ENCODE results near the gene GNGT1. TPM values are rescaled to one million over a fixed set of nuclear protein-coding genes. Genes with fewer than 3 reads are reported as not detected.
"Not testable (repeated sequence)": the region's sequence is repeated elsewhere in the genome, so short reads cannot be mapped to it uniquely, and the experiment has no call there.

GNGT1 gene
- total RNA-seq, 1 experiment from 2014 or later: not detected

DNA sequence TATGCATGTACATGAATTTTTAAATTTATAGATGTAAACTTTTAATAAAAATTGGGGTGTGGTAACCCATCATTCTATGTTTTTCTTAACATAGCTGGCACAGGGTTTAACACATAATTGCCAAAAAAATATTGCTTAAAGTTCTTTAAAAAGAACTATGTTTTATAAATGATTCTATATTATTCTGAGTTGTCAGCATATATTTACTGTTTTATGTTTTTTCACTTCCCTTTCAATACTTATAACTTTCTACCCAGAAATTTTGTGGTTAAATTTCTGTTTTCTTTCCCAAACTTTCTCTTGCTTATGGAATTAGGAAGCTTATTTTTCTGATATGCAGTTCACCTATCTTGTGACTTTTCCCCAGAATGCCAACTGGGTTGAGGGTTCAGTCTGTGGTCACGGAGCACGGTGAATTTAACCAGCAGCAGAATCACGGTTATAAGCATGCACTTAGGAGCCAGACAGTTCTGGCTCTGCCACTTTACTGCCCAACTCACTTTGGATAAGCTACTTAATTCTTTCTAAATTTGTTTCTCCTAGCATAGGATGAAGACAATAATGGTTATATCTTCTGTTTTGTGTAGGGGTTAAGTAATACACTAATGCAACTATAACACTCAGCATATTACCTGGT is 9.0 kb downstream of the GNGT1 start:
- not testable (repeated sequence) for DNase-seq (ENCODE audit: low read depth in 1 of 2, low spot score in 2 of 2); H3K36me3 ChIP-seq; H3K9me3 ChIP-seq (replicated peaks); H3K4me1 ChIP-seq (replicated peaks); H3K27me3 ChIP-seq (replicated peaks); H3K27ac ChIP-seq; H3K4me3 ChIP-seq

DNA sequence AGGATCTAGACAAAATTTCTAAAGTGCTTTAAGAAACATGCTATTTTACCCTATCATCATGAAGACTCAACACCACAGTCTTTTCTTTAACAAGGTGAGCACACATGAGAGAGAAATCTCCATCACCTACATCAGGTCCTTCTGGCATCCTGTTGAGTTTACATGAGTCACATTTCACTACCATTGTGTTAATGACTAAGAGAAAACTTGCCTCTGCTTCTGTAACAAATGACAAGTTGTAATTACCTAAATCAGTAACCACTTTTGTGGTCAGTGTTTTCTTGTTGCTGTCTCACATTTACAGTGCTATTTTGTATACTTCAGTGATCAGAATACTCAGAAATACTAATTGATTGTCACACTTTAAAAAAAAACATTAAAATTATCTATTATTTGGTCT is 9.5 kb downstream of the GNGT1 start:
- not testable (repeated sequence) for H3K27me3 ChIP-seq (replicated peaks); H3K9me3 ChIP-seq (replicated peaks); DNase-seq (ENCODE audit: low read depth in 1 of 2, low spot score in 2 of 2); H3K36me3 ChIP-seq; H3K4me3 ChIP-seq; H3K27ac ChIP-seq
- H3K4me1 ChIP-seq (replicated peaks): peaks cover 15% of the 10 kb centered on the region

DNA sequence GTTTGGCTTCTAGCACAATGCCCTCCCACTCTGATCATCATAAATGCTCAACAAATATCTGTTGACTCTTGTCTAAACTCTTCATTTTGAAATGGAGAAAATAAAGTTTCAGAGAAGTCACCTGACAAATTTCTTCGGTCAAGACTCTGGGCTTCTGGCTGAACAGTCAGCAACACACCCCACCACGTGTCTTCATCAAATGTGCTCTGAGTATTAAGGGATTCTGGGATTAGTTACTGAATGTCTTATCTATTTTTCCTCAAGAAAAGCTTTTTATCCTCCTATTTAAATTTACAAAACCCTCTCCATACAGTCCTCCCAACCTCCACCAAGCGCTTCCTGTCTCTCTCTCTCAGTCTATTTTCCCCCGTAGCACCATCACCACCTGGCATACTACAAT is 9.9 kb downstream of the GNGT1 start:
- not testable (repeated sequence) for H3K27ac ChIP-seq; DNase-seq (ENCODE audit: low read depth in 1 of 2, low spot score in 2 of 2); H3K4me3 ChIP-seq; H3K27me3 ChIP-seq (replicated peaks); H3K9me3 ChIP-seq (replicated peaks); H3K36me3 ChIP-seq
- H3K4me1 ChIP-seq (replicated peaks): peaks cover 19% of the 10 kb centered on the region

DNA sequence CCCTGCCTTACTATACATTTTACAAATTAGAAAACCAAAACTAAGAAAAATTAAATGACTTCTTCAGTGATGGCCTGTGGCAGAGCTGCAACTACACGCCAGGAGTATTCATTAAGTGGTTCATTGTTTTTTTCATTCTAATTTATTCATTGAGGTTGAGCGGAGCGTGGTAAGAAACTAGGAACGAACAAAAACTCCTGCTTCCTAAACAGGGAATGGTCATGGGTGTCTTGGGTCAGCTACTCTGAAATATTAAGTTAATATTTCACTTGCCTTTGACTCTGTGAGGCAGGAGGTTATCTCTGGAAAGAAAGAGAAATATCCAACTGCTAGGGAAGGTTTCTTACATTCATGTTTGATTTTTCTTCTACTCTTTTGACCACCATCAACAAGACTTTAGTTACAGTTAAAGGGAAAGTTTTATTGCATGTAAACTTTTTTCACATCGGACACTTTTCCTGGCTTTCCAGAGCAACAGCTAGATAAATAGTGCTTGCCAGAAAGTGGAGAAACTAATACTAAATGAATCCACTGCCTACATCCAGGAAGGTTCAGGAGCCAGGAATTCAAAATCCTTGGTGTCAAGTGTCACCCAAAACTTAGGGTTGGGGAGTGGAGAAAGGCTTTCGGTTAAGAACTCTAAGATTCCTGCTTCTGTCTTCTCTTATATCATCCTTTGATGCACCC is 14.3 kb downstream of the GNGT1 start:
- no peak for DNase-seq (ENCODE audit: low read depth in 1 of 2, low spot score in 2 of 2)
- Histone ChIP-seq H3K27ac (peak overlapping the region; percentile 81), H3K4me1 (replicated peaks) (peaks cover 25% of the 10 kb centered on the region), H3K36me3 (peaks cover 10% of the 10 kb centered on the region), H3K4me3 (peak overlapping the region; percentile 56), H3K27me3 (replicated peaks) (no peaks in the 10 kb centered on the region), H3K9me3 (replicated peaks) (no peaks in the 10 kb centered on the region)

DNA sequence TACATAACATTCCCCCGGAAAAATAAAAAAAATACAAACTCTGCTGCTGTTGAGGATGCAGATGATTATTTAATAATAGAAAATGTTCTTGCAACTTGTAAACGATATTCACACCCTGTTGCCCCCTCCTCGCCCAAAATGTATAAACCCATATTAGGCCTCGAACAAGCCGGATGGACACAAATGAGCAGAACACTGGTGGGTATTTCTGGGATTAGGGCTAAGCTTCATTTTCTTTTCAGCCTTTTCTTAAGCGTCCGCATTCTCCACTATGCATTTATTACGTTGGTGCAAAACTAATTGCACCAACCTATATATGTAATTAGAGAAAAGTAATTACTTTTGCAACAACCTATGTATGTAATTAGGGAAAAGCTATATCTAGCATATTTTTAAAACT is 14.8 kb downstream of the GNGT1 start:
- no peak for DNase-seq (ENCODE audit: low read depth in 1 of 2, low spot score in 2 of 2)

DNA sequence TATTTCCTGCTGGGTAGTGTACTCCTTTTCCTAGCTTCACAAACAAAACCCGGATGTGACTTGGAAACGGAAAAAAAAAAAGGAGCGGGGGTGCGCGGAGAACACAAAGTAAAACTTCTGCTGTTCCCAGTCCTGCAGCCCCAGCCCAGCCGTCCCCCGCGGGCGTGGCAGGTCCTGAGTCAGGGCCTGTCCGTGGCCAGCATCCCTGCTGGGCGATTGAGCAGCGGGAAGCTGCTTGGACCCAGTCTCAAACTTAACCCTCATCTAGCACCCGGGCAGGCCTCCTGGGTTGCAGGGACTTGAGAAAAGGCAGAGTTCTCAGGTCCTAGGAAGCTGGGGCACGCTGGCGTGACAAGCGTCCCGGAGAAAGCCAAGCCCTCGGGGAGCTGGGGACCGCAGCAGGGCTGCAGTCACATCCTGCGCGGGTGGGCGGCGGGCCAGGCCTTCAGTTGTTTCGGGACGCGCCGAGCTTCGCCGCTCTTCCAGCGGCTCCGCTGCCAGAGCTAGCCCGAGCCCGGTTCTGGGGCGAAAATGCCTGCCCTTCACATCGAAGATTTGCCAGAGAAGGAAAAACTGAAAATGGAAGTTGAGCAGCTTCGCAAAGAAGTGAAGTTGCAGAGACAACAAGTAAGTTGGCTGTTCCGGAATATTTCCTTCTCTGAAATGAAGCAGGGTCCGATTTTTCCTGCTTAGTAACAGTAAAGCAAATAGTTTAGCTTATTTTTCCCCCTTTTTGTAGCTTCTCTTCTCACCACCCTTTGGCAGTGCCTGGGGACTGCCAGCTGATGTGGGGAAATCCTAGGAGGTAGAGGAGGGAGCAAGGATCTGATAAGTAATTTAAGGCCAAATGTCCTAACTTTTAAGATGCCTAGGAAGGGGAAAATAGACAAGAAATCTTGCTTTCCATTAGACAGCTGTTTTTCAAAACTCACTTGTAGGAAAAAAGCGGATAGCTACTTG is 15.5 kb downstream of the GNGT1 start, which contains the start of gene GNG11:
Gene GNG11 (plus strand): TSS at position 129 of the 960 bp plus-strand sequence. CDS start 403 bp downstream, at position 532.
- peaks cover 18% of the 10 kb centered on the region for H3K36me3 ChIP-seq
- peaks cover 25% of the 10 kb centered on the region for H3K4me1 ChIP-seq (replicated peaks)
- H3K27ac ChIP-seq: peak within 1 kb of the TSS; percentile 81
- no peaks in the 10 kb centered on the region for H3K27me3 ChIP-seq (replicated peaks)
- peak within 1 kb of the TSS; percentile 56 for H3K4me3 ChIP-seq
- H3K9me3 ChIP-seq (replicated peaks): no peaks in the 10 kb centered on the region
- peak; percentile 85 to 86 for DNase-seq (ENCODE audit: low read depth in 1 of 2, low spot score in 2 of 2)

More for the DNA sequence above, 14.8 kb downstream of the GNGT1 start:
- H3K4me3 ChIP-seq: peak overlapping the region; percentile 56
- H3K9me3 ChIP-seq (replicated peaks): no peaks in the 10 kb centered on the region
- peaks cover 25% of the 10 kb centered on the region for H3K4me1 ChIP-seq (replicated peaks)
- peak overlapping the region; percentile 81 for H3K27ac ChIP-seq
- no peaks in the 10 kb centered on the region for H3K27me3 ChIP-seq (replicated peaks)
- peaks cover 12% of the 10 kb centered on the region for H3K36me3 ChIP-seq

DNA sequence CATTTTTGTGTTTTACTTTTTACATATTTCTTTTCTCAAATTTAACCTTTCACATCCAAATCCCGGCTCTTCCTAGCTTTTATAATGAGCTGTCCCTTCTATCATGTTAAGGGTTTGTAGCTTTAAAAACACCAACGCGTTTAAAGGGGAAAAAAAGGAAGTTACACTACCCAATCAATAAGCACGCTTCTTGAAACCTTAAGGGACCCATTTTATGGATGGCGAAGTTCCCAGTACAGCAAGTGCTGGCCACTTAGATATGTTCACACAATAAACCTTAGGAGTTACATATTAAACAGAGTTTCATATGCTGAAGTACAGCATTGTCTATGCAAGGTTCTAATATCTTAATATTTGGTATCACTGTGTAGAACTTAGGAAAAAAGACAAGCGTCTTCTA is 16.9 kb downstream of the GNGT1 start:
- no peak for DNase-seq (ENCODE audit: low read depth in 1 of 2, low spot score in 2 of 2)
- peak overlapping the region; percentile 81 for H3K27ac ChIP-seq

DNA sequence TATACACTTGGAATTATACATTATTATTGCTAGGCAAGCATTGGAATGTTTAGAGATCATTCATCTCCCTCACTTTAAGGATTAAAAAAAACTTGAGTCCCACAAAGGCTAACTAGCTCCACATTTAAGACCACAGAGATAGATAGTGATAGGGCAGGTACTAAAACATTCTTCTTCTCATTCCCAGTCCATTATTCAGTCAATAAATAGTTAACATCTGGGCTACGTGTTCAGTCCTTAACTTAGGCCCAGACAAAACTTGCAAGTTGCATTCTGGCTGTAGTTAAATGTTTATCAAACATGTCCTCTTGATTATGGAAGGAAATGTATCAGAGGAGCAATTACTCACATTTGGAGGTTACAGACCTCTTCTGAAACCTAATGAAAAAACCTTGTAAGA is 17.6 kb downstream of the GNGT1 start:
- no peak overlapping the region for H3K27ac ChIP-seq

More for the DNA sequence above, 16.9 kb downstream of the GNGT1 start:
- Histone ChIP-seq H3K4me1 (replicated peaks) (peaks cover 25% of the 10 kb centered on the region), H3K27me3 (replicated peaks) (no peaks in the 10 kb centered on the region), H3K36me3 (peaks cover 26% of the 10 kb centered on the region), H3K4me3 (peak overlapping the region; percentile 56), H3K9me3 (replicated peaks) (no peaks in the 10 kb centered on the region)

DNA sequence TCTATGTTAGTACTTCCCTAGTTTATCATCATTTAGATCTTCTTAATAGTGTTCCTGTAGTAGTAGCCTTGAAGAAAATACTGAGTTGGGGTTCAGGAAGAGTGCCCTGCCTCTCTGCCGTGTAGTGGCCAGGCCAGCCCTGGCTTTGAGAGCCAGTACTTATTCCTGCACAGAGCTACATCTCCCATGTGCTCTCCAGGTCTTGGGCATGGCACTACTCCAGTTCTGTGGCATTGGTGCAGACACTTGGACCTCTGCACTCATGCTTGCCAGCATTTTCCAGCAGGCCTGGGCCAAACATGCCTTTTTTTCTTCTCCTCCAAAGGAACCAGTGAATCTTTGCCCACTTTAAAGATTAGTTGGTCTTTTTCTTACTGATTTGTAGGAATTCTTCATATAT is 20.4 kb downstream of the GNGT1 start:
- Histone ChIP-seq H3K4me1 (replicated peaks) (peaks cover 13% of the 10 kb centered on the region), H3K4me3 (no peak overlapping the region), H3K9me3 (replicated peaks) (no peaks in the 10 kb centered on the region), H3K27me3 (replicated peaks) (no peaks in the 10 kb centered on the region), H3K36me3 (peaks cover 26% of the 10 kb centered on the region), H3K27ac (no peak overlapping the region)
- DNase-seq (ENCODE audit: low read depth in 1 of 2, low spot score in 2 of 2): no peak

More for the DNA sequence above, 17.6 kb downstream of the GNGT1 start:
- peaks cover 26% of the 10 kb centered on the region for H3K36me3 ChIP-seq
- no peak for DNase-seq (ENCODE audit: low read depth in 1 of 2, low spot score in 2 of 2)
- H3K27me3 ChIP-seq (replicated peaks): no peaks in the 10 kb centered on the region
- peak overlapping the region; percentile 56 for H3K4me3 ChIP-seq
- H3K9me3 ChIP-seq (replicated peaks): no peaks in the 10 kb centered on the region
- peaks cover 25% of the 10 kb centered on the region for H3K4me1 ChIP-seq (replicated peaks)

DNA sequence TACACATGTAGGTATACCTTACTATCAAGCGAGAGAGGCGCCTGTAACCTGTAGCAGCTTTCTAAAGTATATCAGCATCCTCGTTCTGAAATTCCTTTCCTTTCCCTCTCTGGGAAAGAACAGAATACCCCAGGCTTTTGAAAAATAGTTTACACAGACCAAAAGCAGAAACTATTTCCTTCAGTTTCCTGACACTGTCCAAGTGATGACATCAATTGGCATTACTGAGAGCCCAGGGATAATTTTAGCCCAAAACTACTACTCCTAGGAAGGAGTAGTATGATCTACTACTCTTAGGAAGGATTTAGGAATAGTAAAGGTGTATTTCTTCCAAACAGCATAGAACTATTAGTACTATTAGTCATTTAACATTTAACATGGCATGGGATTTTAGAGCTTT is 21.2 kb downstream of the GNGT1 start:
- Histone ChIP-seq H3K4me3 (no peak overlapping the region), H3K27me3 (replicated peaks) (no peaks in the 10 kb centered on the region), H3K4me1 (replicated peaks) (peaks cover 13% of the 10 kb centered on the region), H3K36me3 (peaks cover 26% of the 10 kb centered on the region), H3K9me3 (replicated peaks) (no peaks in the 10 kb centered on the region), H3K27ac (no peak overlapping the region)
- no peak for DNase-seq (ENCODE audit: low read depth in 1 of 2, low spot score in 2 of 2)

DNA sequence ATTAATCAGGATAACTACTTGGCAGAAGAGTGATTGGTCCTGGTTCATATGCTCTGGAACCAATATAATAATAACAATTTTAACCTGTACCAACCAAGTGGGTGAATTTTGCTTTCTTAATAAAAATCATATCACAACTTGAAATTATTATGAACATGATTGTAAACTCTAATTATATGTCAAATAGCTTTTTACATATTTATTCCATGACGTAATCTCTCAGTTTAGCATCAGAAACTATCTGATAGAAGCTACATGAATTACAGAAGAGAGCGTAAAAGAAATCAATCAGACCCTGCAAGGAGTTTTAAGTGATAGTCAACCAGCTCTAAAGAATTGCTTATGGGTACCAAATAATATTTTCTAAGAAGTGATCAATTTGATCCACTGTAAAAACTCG is 25.3 kb downstream of the GNGT1 start:
- no peaks in the 10 kb centered on the region for H3K4me1 ChIP-seq (replicated peaks)
- no peak overlapping the region for H3K4me3 ChIP-seq

DNA sequence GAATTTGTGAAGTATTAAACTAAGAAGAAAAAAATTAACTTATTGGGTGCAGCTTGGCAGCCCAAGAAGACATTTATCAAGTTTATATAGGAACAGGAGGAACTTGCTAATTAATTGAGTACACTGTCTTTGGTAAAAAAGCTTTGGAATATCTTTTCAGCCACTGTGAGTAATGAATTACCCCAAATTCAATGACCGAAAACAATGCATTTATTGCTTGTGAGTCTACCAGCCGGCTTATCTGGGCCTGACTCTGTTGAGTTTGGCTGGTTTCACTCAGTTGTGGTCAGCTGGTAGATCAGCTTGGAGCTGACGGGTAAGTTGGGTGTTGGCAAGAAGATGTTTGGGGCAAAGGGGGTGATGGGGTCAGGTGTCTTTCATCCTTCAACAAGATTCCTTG is 26.8 kb downstream of the GNGT1 start:
- DNase-seq (ENCODE audit: low read depth in 1 of 2, low spot score in 2 of 2): no peak
- H3K27me3 ChIP-seq (replicated peaks): no peaks in the 10 kb centered on the region
- H3K9me3 ChIP-seq (replicated peaks): no peaks in the 10 kb centered on the region
- 0 out of 2 replicates have a peak, but pooled peaks cover 1% of the 10 kb centered on the region for H3K4me1 ChIP-seq (replicated peaks)
- no peaks in the 10 kb centered on the region for H3K36me3 ChIP-seq
- H3K4me3 ChIP-seq: no peak overlapping the region
- no peak overlapping the region for H3K27ac ChIP-seq

More for the DNA sequence above, 25.3 kb downstream of the GNGT1 start:
- H3K9me3 ChIP-seq (replicated peaks): no peaks in the 10 kb centered on the region
- H3K36me3 ChIP-seq: peaks cover 9% of the 10 kb centered on the region
- no peaks in the 10 kb centered on the region for H3K27me3 ChIP-seq (replicated peaks)
- no peak overlapping the region for H3K27ac ChIP-seq
- no peak for DNase-seq (ENCODE audit: low read depth in 1 of 2, low spot score in 2 of 2)

DNA sequence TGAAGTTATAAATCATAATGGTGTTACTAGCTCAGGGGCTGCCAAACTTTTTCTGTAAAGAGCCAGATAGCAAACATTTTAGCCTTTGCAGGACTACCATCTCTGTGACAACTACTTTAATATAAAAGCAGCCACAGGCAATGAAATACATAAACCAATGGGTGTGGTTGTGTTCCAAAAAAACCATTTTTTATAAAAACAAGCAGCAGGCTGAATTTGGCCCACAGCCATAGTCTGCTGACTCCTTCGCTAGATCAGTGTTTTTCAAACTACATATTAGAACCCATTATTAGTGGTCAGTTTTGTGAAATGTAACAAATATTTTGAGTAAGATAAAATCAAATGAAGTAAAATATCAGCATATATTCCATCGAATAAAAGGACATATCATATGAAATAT is 28.7 kb downstream of the GNGT1 start:
- Histone ChIP-seq H3K27me3 (replicated peaks) (no peaks in the 10 kb centered on the region), H3K4me1 (replicated peaks) (0 out of 2 replicates have a peak, but pooled peaks cover 5% of the 10 kb centered on the region), H3K36me3 (no peaks in the 10 kb centered on the region), H3K9me3 (replicated peaks) (no peaks in the 10 kb centered on the region), H3K4me3 (no peak overlapping the region), H3K27ac (no peak overlapping the region)
- DNase-seq (ENCODE audit: low read depth in 1 of 2, low spot score in 2 of 2): no peak

Data from SJSA1 (cell line).